BE2C (cell line): ENCODE measurements around the gene KICS2.

Experiments
- DNase-seq: peaks from one replicate; pipeline ENCODE4 v3.0.0-alpha.2; 2020
- H3K27me3 ChIP-seq: fragments of 250-450 bp; sonication (Bioruptor Pico); 2 replicates; pipeline ENCODE4 v1.5.1; 2020; ENCODE audit warnings: mild to moderate bottlenecking
- H3K36me3 ChIP-seq: fragments of 250-450 bp; sonication (Bioruptor Pico); 2 replicates; pipeline ENCODE4 v1.5.1; 2020; ENCODE audit warnings: mild to moderate bottlenecking
- H3K4me1 ChIP-seq: fragments of 250-450 bp; sonication (Bioruptor Pico); 2 replicates; pipeline ENCODE4 v1.5.1; 2020
- H3K4me3 ChIP-seq: 2 replicates; pipeline ENCODE4 v1.5.1; 2011; ENCODE audit warnings: low read depth, low read length
- H3K9me3 ChIP-seq: fragments of 250-450 bp; sonication (Bioruptor Pico); 2 replicates; pipeline ENCODE4 v1.5.1; 2020
- CTCF ChIP-seq: IDR thresholded peaks from 2 replicates; pipeline ENCODE4 v1.5.1; 2012; ENCODE audit warnings: mild to moderate bottlenecking, low read depth, low read length

The KICS2 gene

GRCh38 chr12:64240781-64241180 is 18.7 kb upstream of the KICS2 start:
- H3K27me3 ChIP-seq: no peaks in the 10 kb centered on the region
- H3K4me3 ChIP-seq: no peak overlapping the region
- no peak for DNase-seq
- H3K36me3 ChIP-seq: no peaks in the 10 kb centered on the region
- H3K9me3 ChIP-seq: no peaks in the 10 kb centered on the region
- H3K4me1 ChIP-seq: peaks cover 3% of the 10 kb centered on the region; the same call in 1 of the 2 replicates
- no peak for TF ChIP-seq CTCF

GRCh38 chr12:64237382-64237781 is 15.3 kb upstream of the KICS2 start:
- H3K4me1 ChIP-seq: peaks cover 3% of the 10 kb centered on the region; the same call in 1 of the 2 replicates
- H3K27me3 ChIP-seq: no peaks in the 10 kb centered on the region
- H3K36me3 ChIP-seq: no peaks in the 10 kb centered on the region
- no peak overlapping the region for H3K4me3 ChIP-seq
- TF ChIP-seq CTCF: no peak
- DNase-seq: no peak
- H3K9me3 ChIP-seq: no peaks in the 10 kb centered on the region

GRCh38 chr12:64236549-64236948 is 14.5 kb upstream of the KICS2 start:
- H3K36me3 ChIP-seq: no peaks in the 10 kb centered on the region
- no peaks in the 10 kb centered on the region for H3K9me3 ChIP-seq
- peak; percentile 23; the same call in 1 of the 2 replicates for TF ChIP-seq CTCF
- no peaks in the 10 kb centered on the region for H3K27me3 ChIP-seq
- no peak for DNase-seq
- no peak overlapping the region for H3K4me3 ChIP-seq
- peaks cover 3% of the 10 kb centered on the region; the same call in 1 of the 2 replicates for H3K4me1 ChIP-seq

- H3K4me3 ChIP-seq: no peak overlapping the region
- no peaks in the 10 kb centered on the region for H3K27me3 ChIP-seq
- H3K4me1 ChIP-seq: no peaks in the 10 kb centered on the region
- H3K36me3 ChIP-seq: no peaks in the 10 kb centered on the region
- DNase-seq: no peak
- no peak for TF ChIP-seq CTCF
- no peaks in the 10 kb centered on the region for H3K9me3 ChIP-seq
Observed at GRCh38 chr12:64232196-64232595, 10.1 kb upstream of the KICS2 start.

- H3K9me3 ChIP-seq: no peaks in the 10 kb centered on the region
- H3K36me3 ChIP-seq: no peaks in the 10 kb centered on the region
- H3K4me1 ChIP-seq: no peaks in the 10 kb centered on the region
- no peak for TF ChIP-seq CTCF
- H3K27me3 ChIP-seq: no peaks in the 10 kb centered on the region
- no peak for DNase-seq
- no peak overlapping the region for H3K4me3 ChIP-seq
Observed at GRCh38 chr12:64229796-64230195, 7.7 kb upstream of the KICS2 start.

- H3K9me3 ChIP-seq: no peaks in the 10 kb centered on the region
- H3K4me1 ChIP-seq: no peaks in the 10 kb centered on the region
- DNase-seq: no peak
- no peak for TF ChIP-seq CTCF
- no peaks in the 10 kb centered on the region for H3K27me3 ChIP-seq
- no peaks in the 10 kb centered on the region for H3K36me3 ChIP-seq
- H3K4me3 ChIP-seq: no peak overlapping the region
Observed at GRCh38 chr12:64229240-64229639, 7.1 kb upstream of the KICS2 start.
